Measurements from ENCODE around the gene AK9.

AK9 gene

DNA sequence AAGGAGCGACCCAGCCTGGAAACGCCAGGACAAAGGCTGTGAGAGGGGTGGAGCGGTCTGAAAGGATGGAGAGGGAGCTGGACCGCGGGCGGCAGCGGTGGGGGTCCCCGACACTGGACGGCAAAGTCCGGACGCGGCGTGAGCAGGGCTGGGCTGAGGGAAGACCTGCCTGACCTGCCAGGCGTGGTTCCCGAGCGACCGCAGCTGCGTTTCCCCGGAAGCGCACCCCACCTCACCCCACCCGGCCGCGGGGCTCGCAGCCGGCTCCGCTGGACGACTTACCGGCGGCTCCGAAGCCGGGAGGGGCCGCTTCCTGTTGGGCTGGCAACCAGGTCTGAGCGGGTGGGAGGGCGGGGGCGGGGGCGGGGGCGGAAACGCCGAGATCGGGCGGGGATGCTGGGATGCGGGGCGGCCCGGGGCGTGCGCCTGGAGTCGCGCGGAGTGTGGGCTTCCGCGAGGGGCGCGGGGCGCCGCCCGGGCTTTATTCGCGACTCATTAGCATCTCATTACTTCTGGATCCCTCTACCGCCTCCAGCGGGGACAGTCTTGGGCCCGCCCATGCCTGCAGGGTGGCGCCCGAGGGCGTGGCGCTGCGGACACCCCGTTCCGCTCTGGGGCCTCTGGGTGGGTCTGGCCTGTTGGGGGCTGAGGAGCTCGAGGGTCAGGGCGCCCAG lies 235.4 kb downstream of the AK9 start, which contains the start of gene MICAL1:
Gene MICAL1 (minus strand): TSS at position 336 of the 674 bp plus-strand sequence. CDS start 1,576 bp downstream, outside the sequence.
- DNase-seq, result peak in 2 of 4 experiments; percentile 46 to 61

DNA sequence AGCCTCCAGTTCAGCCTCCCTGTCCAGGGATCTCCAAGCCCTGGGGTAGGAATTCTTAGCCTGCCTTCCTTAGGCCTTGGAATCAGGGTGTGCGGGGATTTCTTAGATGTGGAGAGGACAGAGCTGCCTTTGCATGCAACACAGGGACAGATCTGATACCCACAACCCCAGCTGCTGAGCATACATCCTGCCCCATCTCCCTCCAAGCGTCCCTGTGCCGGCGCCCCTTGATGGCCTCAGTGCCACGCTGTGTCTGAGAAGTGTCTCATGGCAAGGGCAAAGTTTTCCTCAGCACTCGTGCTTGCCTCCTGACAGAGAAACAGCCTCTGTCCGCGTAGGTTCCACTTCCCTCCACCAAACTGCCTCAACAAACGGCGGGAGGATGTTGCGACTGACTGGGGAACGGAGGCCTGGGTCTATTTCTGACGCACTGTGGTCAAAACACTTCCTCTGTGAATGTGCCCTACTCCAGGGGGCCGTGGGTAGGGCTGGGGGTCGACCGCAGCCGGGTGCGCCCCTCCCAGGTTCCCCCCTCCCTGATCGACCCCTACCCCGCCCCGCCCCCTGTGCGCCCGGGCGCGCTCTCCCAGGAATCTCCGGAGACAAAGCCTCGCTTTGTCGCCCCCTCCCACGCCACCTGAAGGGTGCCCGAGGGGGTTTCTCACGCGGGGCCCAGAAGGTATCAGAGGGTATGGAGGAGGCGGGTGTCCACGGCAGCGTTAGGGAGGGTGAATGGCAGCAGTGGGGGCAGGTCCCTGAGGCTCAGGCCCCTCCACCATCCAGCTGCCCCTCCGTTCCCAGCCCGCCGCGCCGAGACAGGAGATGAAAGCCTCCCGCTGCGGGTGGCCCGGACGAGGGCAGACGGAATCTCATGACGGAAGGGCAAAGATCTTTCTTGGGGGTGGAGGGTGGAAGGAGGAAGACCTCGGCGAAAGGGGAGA lies 236.2 kb downstream of the AK9 start:
- peak in 2 of 4 experiments; percentile 45 to 50 for DNase-seq

DNA sequence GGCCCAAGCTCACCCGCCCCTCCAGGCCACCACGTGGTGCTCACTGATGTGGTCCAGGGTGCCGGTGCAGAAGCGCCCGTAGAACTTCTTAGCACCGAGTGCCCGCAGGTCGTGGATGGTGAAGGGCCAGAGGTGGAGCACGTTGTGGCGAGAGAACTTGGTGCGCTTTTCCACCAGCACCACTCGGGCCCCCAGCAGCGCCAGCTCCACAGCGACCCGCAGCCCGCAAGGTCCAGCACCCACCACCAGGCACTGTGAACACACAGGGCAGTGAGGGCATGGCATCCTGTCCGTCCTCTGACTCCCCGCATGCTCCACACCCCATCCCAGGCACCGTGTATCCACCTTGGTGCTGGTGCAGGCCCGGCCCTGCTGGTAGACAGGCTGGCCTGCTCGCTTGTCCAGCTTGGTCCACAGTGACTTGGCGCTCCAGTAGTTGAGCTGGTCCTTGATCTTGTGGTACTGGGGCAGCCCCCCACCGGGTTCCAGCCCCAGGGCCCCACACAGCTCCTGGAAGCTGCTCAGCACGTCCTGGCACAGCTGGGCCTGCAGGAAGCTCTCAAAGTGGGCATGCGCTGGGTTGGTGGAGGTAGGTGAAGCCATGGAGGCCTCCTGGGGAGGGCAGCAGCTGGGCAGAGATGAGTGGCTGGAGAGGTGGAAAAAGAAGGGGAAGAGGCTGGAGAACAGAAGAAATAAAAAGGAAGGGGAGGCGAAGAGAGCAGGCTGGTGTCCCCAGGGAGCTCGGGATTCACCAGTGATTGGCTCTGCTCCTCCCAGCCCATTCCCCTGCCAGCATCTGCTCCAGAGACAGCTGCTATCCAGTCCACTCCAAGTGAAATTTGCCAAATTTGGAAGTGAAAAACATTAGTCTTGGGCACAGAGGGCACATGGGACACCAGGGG lies 237.2 kb downstream of the AK9 start:
- no peak for DNase-seq

DNA sequence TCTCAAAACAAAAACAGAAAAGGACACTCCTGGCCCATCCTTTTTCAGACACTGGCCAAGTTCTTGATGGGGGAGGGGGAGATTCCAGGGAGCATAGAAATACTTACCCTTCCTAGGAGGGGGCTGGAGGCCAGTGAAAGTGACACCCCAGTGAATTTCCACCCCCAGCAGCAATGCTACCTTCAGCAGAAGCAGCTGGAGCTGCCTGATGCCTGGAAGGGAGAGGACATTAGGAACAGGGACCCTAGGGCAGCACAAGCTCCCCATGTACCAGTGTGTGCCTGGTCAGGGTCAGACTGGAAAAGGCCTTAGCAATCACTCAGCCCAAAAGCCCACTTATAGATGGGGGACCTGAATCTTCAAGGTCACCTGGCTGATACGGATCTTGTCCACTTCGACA lies 237.8 kb downstream of the AK9 start:
- no peak for DNase-seq

- DNase-seq, result no peak
Measured at GRCh38 chr6:109452181-109452580, 238.8 kb downstream of the AK9 start.

DNA sequence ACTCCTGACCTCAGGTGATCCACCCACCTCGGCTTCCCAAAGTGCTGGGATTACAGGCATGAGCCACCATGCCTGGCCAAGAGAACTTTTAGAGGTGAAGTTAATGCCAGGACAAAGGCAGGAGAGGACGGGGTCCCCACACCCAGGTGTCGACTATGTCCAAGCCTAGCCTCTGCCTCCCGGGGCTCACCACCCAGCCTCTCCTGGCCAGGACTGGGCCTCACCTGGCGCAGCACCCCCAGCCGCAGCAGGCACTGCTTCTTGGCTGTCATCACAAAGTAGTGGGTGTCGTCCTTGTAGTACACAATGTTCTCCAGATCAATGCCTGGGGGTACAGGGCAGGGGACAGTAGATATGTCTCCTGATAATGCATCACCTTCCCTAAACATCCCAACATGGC lies 239.6 kb downstream of the AK9 start:
- no peak for DNase-seq

DNA sequence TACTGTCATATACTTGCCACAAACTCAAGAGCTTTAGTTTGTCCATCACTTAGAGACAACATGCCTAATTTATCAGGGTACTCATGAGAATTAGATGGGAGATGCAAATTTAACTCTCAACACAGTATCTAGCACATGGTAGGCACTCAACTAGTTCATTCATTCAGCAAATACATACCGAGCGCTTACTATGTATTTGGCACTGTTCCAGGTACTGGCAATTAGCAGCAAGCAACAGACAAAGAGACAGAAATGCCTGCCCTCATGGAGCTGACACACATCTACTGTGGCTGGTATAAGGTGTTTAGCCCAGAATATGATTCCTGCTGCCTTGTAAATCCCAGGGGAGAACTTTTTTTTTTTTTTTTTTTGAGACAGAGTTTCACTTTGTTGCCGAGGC lies 240.2 kb downstream of the AK9 start:
- no peak for DNase-seq

DNA sequence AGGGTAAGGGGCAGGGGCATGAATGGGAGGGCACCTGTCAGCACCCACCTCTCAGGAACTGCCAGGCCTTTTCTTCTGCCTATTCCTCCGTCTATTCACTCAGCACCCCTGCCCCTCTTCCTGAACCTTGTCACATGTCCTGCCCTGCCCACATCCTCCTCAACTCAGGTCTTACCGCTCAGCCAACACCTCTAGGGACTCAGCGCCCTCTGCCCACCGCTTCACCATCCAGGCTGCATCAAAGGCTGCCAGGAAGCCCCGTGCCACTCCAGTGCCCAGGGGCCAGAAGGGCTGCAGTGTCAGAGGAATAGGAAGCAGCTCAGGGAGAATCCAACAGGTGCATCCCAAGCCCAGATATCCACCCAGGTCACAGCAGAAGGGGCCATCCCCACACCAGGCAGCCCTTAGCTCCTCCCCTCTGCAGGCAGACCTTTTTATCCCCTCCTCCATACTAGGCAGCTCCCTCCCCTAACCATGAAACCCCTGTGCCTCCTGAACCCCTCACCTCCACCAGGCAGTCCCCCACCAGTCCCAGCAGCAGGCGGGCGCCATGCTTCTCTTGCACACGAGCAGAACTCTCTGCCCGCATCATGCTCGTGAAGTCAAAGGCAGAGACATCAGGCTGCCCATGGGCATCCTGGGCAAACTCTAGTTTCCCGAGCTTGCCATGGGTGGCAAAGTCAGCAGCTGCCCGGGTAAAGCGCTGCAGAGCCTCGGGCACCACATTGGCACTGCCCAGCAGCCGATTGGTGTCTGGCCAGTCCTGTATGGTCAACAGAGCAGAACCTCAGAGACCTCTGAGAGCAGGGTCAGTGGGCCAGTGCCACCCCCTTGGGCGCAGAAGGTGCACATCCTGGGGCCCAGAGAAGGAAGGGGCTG lies 241.0 kb downstream of the AK9 start:
- peak in 1 of 4 experiments; percentile 16 for DNase-seq

GRCh38 chr6:109449064-109449794 lies 241.8 kb downstream of the AK9 start:
- DNase-seq, result no peak

- DNase-seq, result no peak
Measured at GRCh38 chr6:109448615-109449014, 242.4 kb downstream of the AK9 start.

DNA sequence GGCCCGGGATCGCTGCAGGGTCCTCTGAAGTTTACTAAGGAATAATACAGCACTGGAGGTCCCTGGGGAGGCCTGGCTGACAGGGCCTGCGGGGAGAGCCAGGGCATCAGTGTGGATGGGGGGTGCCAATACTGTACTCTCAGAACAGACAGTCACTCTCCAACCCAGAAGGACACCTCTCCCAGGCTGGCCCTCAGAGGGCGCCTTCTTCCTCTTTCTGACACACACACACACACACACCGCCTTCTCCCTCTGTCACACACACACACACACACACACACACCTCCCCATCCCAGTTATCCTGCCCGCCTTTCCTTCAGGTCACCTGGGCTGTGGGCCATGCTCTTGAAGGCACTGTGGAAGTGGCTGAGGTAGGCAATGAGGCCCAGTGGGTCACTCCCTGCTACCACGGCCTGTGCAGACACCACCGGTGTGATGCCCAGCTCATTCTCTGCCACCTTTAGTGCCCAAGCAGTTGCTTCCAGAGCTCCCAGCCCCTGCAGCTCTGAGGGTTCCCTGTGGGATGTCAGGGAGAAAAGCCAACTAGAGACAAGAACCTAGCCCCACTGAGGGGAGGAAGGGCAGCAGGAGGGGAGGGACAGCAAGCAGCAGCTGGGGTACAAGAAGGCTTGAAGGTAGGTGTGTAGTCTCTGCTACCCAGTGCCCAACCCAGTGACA lies 243.0 kb downstream of the AK9 start:
- DNase-seq, result no peak

DNA sequence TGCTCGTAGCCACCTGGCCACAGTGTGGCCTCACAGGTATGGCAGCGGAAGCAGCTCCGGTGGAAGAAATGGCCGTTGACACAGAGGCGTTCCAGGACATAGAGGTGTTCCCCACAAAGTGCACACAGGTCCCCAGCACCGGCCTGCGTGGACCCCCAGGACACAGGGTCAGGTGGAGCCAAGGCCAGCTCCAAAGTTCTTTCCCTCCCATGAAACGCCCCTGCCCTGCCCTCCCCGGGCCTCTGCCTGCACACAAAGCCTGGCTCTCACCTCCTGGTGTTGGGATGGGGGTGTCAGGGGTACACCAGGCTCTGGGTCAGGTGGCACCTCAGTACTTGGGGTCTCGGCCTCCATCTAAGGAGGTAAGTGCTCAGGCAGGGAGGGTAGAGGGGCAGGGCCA lies 243.9 kb downstream of the AK9 start:
- DNase-seq, result no peak

DNA sequence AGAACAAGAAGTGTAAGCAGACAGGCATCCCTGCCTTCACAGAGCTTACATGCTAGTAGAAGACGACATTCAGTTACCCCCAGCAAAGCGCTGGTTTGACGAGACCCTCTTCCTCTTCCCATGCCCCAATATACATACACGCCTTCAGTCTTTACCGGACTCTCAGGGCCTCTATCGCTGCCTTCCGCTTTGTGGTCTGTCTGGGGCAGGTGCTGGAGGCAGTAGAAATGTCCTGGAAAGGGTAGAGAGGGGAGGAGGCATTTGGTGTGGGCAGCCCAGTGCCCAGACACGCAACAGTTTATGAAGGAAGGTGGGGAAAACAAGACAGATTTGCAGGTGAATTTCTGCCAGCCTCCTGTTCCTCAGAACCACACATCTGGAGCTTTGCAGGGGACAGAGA lies 244.5 kb downstream of the AK9 start:
- no peak for DNase-seq

GRCh38 chr6:109446072-109446471 lies 244.9 kb downstream of the AK9 start:
- DNase-seq, result no peak

- no peak for DNase-seq
Measured at GRCh38 chr6:109445382-109445781, 245.6 kb downstream of the AK9 start.

DNA sequence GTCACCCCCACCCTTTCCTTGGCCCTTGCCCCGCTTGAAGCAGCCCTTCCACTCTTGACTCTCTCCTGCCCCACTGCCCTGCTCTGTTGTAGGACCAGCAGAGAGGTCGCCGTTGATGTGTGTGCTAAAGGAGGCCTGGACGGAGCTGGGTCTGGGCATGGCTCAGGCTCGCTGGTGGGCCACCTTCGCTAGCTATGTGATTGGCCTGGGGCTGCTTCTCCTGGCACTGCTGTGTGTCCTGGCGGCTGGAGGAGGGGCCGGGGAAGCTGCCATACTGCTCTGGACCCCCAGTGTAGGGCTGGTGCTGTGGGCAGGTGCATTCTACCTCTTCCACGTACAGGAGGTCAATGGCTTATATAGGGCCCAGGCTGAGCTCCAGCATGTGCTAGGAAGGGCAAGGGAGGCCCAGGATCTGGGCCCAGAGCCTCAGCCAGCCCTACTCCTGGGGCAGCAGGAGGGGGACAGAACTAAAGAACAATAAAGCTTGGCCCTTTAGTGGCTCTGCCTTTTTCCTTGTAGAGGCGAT lies 247.5 kb downstream of the AK9 start:
- DNase-seq, result no peak
